NCI-H1694 (cell line): ENCODE measurements around the gene PCBP3.

Source experiments
- DNase-seq: peaks from one replicate; lab custom pipeline; 2025; lab: John Stamatoyannopoulos, UW

Gene PCBP3

GRCh38 chr21:45861156-45861870, 217.8 kb downstream of the PCBP3 start:
- no peak for DNase-seq

GRCh38 chr21:45862543-45863207, 219.2 kb downstream of the PCBP3 start:
- DNase-seq: no peak

DNA sequence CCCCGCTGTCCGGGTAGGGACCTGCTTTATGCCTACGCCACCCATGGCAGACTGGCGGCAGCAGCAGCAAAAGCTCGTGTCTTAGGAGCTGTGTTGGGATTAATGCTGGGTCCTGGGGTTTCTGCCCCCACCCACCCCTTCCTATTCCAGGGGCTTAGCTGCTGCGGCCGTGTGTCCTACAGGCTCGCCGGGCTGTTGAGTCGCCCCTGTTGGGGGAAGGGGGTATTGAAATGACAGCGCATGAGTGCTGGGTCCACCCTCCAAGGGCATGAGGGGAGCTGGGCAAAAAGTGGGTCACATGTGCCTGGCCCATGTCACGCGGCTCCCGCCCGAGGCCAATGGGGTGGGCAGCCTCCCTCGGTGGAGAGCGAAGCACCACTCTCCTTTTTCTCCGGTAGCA, 219.7 kb downstream of the PCBP3 start:
- DNase-seq: no peak

DNA sequence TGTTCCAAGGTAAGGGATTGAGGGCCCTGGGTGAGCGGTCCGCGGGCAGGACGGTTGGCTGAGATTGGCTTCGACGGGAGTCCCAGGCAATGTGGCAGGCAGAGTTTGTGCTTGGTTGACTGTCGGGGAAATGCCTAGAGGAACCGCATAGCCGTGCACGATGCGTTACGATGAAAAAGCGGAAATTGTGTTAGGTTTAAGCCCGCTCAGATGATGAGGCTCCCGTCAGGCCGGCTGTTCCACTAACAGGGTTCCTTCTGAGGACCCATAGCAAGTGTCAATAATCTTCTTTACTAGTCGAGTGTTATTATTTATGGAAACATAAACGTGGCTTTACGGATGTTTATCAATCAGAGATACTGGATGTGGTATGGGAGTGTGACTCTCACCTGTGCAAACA, 220.2 kb downstream of the PCBP3 start:
- no peak for DNase-seq

- DNase-seq: no peak
Measured at GRCh38 chr21:45864436-45864835, 220.9 kb downstream of the PCBP3 start.

DNA sequence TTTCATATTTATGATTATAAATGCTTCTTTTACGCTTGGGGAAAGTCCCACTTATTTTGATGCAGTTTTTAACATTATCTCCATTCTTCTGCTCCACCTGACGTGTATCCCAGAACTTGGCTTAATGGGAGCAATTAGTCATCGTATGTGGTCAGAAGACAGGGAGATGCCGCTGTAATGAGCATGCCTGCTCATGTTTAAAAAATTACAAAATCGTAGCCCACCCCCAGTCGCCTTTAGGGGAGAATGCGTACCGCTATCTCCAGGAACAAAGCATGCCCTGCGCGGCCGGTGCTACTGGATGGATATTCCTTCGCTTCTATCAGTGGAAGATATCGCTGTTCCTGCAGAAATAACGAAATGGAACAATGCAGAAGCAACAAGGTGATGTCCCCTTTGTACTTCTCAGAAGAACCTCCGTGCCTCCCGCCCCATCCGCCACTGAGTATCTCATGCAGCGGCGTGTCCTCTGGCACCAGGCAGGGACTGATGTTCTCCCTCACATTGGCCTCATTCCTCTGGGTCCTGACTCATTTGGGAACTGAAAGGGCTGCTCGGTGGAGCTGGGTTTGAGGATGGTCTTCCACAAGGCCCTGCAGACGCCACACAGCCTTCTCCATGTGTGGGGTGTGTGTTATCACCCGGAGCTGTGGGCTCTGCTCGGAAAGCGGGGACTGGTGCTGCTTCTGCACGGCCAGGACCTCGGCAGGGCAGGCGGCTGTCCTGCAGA, 221.7 kb downstream of the PCBP3 start:
- no peak for DNase-seq

GRCh38 chr21:45866551-45866950, 223.0 kb downstream of the PCBP3 start:
- DNase-seq: no peak

- DNase-seq: no peak
Measured at GRCh38 chr21:45867041-45867666, 223.6 kb downstream of the PCBP3 start.

- no peak for DNase-seq
Measured at GRCh38 chr21:45867671-45868081, 224.2 kb downstream of the PCBP3 start.

DNA sequence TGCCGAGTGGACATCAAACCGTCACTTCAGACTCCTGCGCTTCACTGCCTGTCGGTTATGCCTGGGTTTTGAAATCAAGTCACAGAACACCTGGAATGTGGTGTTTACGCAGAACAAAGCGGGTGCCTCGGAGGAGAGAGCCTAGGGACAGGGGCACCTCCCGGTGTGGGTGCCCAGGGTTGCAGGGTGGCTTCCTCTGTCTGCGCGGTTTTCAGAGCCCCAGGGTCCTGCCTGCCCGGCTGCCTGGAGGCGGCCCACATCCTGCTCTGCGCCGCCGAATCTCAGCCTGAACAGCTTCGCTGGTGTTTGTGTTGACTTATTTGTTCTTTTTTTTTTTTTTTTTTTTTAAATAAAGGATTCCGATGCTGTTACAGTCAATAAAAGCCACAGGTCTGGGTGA, 224.6 kb downstream of the PCBP3 start:
- no peak for DNase-seq

DNA sequence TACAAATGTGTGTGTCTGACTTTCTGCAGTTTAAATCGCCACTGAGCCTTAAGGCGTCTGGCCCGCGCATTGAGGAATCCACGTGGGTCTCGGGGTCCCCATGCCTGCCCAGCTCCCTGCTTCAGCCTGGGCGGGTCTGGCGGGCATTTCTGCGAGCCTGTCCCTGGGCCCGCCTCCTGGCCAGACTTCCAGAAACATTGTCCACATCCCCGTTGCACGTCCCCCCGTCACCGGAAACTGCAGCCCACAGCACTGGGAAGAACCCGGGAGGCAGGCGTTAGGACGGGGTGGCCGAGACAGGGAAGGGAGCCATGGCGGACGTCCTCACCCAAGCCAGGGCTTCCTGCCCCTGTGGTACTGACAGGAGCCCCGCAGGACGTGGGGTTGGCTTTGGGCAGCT, 225.0 kb downstream of the PCBP3 start:
- no peak for DNase-seq

- DNase-seq: no peak
Measured at GRCh38 chr21:45869121-45870007, 225.8 kb downstream of the PCBP3 start.

DNA sequence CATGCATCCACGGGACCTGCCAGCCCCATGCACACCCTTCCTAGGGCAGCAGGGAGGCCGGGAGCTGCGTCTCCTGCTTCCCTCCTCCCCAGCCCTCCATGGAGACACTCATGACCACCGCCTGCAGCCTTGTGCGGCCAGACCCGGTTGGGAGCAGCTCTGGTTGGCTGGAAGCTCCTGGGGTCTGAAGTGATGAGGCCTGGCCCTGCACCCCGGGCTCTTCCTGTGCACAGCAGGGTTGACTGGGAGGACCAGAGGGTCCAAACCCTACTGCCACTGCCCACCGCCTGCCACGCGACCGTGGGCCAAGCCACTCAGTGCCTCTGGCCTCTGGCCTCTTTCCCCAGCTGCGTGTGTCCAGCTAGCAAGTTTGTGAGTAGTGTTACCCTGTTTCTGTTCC, 226.9 kb downstream of the PCBP3 start:
- DNase-seq: no peak

GRCh38 chr21:45870851-45871615, 227.5 kb downstream of the PCBP3 start:
- DNase-seq: no peak

DNA sequence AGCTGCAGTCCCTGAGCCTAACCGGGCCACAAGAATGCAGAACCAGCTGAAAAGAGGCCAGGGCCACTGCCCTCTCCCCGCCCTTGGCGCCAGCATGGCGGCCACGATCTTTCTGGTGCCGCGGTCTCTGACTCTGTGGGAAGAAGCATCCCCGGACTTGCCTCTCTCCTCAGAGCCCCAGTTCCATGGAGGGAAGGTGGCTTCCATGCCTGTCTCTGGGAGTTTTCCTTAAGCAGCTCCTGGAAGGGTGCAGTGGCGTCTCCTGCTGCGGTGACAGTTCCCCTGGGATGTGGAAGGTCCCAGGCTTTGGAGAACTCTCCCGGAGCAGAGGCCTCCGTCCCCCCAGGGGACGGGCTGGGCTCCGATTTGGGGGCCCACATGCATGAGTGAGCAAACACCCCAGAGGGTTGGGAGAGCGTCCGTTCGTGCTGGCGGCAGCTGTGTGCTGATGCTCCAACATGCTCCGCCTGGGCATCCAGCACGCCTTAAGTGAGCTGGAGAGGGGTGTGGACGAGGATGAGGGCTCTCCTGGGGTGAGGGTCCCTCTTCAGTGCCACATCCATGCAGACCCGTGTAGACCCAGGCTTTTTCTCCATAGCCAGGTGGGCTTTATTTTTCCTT, 228.2 kb downstream of the PCBP3 start:
- DNase-seq: no peak

GRCh38 chr21:45872471-45872870, 228.9 kb downstream of the PCBP3 start:
- no peak for DNase-seq

- no peak for DNase-seq
Measured at GRCh38 chr21:45872902-45873301, 229.4 kb downstream of the PCBP3 start.

GRCh38 chr21:45873418-45873817, 229.9 kb downstream of the PCBP3 start:
- DNase-seq: no peak

- DNase-seq: no peak
Measured at GRCh38 chr21:45873866-45874265, 230.3 kb downstream of the PCBP3 start.

- DNase-seq: no peak
Measured at GRCh38 chr21:45874716-45875415, 231.3 kb downstream of the PCBP3 start.
